Ishikawa (cell line): ENCODE results near the gene CYTH4.
A peak's percentile ranks its signal among the peaks of the same experiment; 100 is the strongest.

Experiments used
- CEBPB ChIP-seq: IDR thresholded peaks from 2 replicates; pipeline ENCODE4 v1.6.1; 2012
- CREB1 ChIP-seq: IDR thresholded peaks from 2 replicates; pipeline ENCODE4 v1.6.1; 2012; ENCODE audit warnings: low read depth
- EGR1 ChIP-seq: IDR thresholded peaks from 2 replicates; pipeline ENCODE4 v1.6.1; 2012
- EP300 ChIP-seq: IDR thresholded peaks from 2 replicates; pipeline ENCODE4 v1.6.1; 2012; ENCODE audit warnings: borderline replicate concordance
- NFIC ChIP-seq: IDR thresholded peaks from 2 replicates; pipeline ENCODE4 v1.6.1; 2012
- RAD21 ChIP-seq: IDR thresholded peaks from 2 replicates; pipeline ENCODE4 v1.6.1; 2012; ENCODE audit warnings: low read depth
- TEAD4 ChIP-seq: IDR thresholded peaks from 2 replicates; pipeline ENCODE4 v1.6.1; 2012
- YY1 ChIP-seq: IDR thresholded peaks from 2 replicates; pipeline ENCODE4 v1.6.1; 2012; ENCODE audit warnings: low read depth
- ZBTB7A ChIP-seq: IDR thresholded peaks from 2 replicates; pipeline ENCODE4 v1.6.1; 2012; ENCODE audit warnings: low read depth
- TF ChIP-seq, protein P1 (sequence below): IDR thresholded peaks from 2 replicates; pipeline ENCODE4 v1.6.1; 2012; ENCODE audit warnings: low read depth, mild to moderate bottlenecking
- TF ChIP-seq, protein P2 (sequence below): IDR thresholded peaks from 2 replicates; pipeline ENCODE4 v1.6.1; 2012

DNA sequence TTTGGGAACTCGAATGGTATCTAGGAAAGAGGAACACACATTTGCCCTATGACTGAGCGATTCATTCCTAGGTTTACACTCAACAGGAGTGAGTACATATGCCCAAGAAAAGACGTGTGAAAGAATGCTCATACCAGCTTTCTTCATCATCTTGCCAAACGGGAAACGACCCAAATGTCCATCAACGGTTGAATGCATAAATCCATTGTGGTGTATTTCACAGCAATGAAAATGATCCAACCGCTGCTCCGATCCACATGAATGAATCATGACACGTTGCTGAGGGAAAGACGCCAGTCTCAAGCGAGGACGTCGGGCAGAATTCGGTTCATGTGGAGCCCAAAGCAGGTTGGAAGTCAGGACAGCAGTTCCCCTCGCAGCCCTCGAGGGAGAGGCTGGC is 71.5 kb downstream of the CYTH4 start:
- TF ChIP-seq NFIC: peak; percentile 92
- peak; percentile 95 for TF ChIP-seq EP300
- no peak for TF ChIP-seq EGR1
- TF ChIP-seq, protein P1, sequence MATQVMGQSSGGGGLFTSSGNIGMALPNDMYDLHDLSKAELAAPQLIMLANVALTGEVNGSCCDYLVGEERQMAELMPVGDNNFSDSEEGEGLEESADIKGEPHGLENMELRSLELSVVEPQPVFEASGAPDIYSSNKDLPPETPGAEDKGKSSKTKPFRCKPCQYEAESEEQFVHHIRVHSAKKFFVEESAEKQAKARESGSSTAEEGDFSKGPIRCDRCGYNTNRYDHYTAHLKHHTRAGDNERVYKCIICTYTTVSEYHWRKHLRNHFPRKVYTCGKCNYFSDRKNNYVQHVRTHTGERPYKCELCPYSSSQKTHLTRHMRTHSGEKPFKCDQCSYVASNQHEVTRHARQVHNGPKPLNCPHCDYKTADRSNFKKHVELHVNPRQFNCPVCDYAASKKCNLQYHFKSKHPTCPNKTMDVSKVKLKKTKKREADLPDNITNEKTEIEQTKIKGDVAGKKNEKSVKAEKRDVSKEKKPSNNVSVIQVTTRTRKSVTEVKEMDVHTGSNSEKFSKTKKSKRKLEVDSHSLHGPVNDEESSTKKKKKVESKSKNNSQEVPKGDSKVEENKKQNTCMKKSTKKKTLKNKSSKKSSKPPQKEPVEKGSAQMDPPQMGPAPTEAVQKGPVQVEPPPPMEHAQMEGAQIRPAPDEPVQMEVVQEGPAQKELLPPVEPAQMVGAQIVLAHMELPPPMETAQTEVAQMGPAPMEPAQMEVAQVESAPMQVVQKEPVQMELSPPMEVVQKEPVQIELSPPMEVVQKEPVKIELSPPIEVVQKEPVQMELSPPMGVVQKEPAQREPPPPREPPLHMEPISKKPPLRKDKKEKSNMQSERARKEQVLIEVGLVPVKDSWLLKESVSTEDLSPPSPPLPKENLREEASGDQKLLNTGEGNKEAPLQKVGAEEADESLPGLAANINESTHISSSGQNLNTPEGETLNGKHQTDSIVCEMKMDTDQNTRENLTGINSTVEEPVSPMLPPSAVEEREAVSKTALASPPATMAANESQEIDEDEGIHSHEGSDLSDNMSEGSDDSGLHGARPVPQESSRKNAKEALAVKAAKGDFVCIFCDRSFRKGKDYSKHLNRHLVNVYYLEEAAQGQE: no peak
- TF ChIP-seq, protein P2, sequence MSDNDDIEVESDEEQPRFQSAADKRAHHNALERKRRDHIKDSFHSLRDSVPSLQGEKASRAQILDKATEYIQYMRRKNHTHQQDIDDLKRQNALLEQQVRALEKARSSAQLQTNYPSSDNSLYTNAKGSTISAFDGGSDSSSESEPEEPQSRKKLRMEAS: peak; percentile 92
- peak; percentile 56; the same call in 1 of the 2 replicates for TF ChIP-seq CEBPB
- TF ChIP-seq RAD21: peak; percentile 13; the same call in 1 of the 2 replicates
- TF ChIP-seq ZBTB7A: no peak
- 0 out of 2 replicates have a peak, but pooled peaks have one; percentile 39 for TF ChIP-seq YY1
- peak; percentile 92 for TF ChIP-seq TEAD4
- TF ChIP-seq CREB1: no peak
